ENCODE results near the gene GLIS1.

GLIS1 gene

GRCh38 chr1:53541761-53542550 lies 197.0 kb downstream of the GLIS1 start:
- peak; percentile 89 for DNase-seq

- DNase-seq: no peak
Measured at GRCh38 chr1:53541263-53541625, 197.7 kb downstream of the GLIS1 start.

GRCh38 chr1:53540604-53541262 lies 198.2 kb downstream of the GLIS1 start:
- no peak for DNase-seq

GRCh38 chr1:53539711-53540603 lies 199.0 kb downstream of the GLIS1 start:
- no peak for DNase-seq

DNA sequence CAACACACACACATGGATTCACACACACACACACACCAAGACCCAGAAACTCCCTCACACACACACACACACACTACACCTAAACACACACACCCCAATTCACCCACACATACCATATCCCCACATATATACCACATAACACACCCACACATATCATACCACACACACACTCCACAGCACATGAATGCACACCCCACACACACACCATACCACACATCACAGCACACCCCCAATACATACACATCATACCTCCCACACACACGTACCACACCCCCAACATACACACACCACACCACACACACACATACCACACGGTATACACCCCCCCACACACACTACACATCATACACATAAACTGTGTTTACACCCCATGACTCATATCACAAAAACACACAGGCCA lies 199.7 kb downstream of the GLIS1 start:
- no peak for DNase-seq

DNA sequence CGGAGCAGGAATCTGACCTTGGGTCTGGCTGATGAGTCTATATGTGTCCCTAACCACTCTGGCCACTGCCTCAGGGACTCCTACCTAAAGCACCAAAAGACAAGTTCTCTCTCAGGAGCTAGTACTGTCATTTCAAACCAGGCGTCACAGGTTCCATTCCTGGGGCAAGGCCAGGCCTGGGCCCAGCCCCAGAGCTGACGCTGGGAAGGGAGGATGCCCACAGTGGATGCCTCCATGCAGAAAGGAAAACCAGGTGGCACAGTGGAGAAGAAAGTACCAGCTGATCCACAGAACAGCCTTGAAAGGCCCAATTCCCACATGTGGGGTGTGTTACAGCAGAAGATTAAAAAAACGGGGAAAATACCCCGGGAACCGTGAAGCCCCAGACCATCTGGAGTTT lies 202.4 kb downstream of the GLIS1 start:
- DNase-seq: no peak

DNA sequence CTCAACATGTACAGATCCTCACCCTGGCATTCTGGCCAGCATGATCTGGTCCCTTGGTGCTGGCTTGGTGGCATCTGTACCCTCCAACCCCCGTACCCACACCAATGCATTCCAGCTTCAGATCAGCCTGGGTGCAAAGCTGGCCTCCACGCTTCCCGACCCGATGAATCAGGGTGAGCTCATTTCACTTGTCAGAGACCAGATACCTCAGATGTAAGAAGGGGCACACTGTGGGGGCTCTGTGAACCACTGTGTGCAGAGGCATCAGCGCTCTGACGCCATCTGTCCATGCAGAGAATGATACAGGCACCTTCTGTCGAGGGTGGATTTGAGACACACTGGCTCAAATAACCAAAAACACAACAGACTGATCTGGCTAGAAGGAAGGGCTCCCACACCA lies 203.1 kb downstream of the GLIS1 start:
- peak; percentile 48 for DNase-seq

DNA sequence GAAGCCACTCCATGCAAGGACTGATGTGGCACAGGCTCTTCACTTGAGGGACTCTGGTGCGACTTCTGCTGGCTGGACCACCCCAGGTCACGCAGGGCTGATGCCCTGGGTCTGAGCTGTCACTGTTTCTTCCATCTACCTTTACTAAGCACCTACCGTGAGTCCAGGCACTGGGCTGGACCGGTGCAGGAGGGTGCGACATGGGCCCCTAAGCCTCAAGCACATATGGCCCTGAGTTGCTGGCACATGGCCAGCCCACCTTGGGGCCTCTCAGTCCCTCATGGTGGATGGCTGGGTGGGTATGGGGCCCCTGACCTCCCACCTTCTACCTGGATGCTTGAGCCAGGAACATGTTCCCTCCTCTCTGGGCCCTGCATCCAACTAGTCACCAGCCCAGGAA lies 203.7 kb downstream of the GLIS1 start:
- no peak for DNase-seq

GRCh38 chr1:53532912-53533311 lies 206.1 kb downstream of the GLIS1 start:
- no peak for DNase-seq

GRCh38 chr1:53532377-53532776 lies 206.6 kb downstream of the GLIS1 start:
- DNase-seq: no peak

DNA sequence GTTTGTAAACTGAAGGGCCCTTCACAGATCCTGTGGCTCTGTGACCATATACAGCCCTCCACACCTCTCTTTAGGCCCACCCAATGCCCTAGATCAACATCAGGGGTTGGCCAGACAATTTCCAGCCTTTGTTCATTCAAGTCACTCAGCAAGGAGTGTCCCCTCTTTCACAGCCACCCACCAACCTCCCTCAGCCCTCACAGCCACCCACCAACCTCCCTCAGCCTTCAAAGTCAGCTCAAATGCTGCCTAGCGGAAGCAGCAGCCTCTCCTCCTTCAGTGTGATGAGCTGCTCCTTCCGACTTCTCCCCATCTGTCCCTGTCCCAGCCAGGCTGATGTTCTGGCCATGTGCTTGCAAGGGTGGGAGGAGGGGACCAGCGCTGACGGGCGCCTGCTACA lies 208.4 kb downstream of the GLIS1 start:
- DNase-seq: no peak

DNA sequence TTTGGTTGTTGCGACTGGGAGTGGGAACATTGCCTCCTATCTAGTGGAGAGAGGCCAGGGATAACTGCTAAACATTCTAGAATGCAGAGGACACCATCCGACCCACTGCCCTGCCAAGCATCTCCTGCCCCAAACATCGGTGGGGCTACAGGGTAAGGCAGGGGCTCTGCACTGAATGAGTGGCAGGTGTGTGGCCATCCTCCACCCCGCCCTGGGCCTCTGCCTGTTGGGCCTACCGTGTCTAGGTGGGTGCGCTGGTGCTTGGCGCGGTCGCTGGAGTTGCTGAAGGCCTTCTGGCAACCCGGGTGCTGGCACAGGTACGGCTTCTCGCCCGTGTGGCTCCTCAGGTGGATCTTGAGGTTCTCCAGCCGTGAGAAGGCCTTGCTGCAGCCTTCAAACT lies 209.4 kb downstream of the GLIS1 start:
- DNase-seq: no peak

DNA sequence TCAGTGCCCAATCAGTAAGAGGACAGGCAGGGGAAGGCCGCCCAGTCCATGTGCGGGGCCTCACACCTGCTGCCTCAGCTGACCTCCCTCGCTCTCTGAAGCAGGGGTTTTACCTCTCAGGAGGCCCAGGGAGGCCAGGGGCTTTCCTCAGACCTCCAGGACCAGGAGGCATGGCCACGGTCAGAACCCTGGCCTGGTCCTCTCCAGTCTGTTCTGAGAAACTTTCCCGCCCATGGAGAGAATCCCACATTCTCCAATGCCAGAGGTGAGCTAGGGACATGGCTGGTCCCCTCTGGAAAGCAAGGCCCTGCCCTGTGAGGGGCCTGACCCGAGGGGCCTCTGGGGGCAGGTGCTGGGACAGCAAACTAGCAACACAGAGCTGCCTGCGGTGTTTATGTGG lies 211.6 kb downstream of the GLIS1 start:
- DNase-seq: no peak

- DNase-seq: no peak
Measured at GRCh38 chr1:53526451-53527101, 212.4 kb downstream of the GLIS1 start.

- DNase-seq: no peak
Measured at GRCh38 chr1:53525595-53525994, 213.4 kb downstream of the GLIS1 start.

DNA sequence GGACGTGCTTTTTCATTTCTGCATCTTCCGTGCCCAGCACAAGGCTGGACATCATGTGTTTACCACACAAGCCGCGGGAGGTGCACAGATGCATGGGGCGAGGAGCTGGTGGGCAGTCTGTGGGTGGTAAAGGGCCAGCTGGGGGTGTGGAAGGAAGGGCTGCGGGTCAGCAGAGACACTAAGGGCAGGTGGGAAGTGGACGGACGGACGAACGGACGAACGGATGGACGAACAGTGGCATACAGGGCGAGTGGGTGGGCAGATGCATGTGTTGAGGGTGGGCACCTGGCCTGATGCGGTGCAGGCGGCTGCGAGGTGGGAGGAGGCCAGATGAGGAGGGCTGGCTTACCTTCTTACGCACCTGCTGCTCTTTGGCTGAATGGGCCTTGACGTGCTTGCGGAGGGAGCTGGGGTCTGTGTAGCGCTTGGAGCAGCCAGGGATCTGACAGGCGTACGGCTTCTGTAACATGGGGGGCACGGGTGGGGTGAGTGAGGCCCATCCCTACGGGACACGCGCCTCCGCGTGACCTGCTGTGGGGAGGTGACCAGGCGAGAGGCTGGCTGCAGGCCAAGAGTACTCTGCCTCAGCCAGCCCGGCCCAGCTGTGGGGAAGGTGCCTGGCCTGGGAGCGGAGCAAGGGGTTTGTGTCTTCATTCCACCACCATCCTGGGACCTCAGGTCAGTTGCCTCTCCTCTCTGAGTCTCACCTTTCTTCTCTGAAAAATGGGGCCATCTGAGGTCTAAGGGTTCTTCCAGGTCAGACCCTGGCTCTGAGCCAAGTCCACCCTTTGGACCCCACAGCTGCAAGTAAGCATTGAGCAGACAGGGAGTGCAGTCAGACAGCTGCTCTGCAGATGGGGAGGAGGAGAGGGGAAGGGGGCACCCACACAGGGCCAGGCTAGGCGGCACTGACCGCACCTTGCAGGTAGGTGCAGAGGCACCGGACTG lies 214.3 kb downstream of the GLIS1 start:
- no peak for DNase-seq

GRCh38 chr1:53521924-53522552 lies 216.9 kb downstream of the GLIS1 start:
- DNase-seq: peak; percentile 98

- no peak for DNase-seq
Measured at GRCh38 chr1:53520481-53520880, 218.5 kb downstream of the GLIS1 start.

GRCh38 chr1:53519421-53519820 lies 219.5 kb downstream of the GLIS1 start:
- no peak for DNase-seq

- no peak for DNase-seq
Measured at GRCh38 chr1:53518775-53519174, 220.2 kb downstream of the GLIS1 start.

DNA sequence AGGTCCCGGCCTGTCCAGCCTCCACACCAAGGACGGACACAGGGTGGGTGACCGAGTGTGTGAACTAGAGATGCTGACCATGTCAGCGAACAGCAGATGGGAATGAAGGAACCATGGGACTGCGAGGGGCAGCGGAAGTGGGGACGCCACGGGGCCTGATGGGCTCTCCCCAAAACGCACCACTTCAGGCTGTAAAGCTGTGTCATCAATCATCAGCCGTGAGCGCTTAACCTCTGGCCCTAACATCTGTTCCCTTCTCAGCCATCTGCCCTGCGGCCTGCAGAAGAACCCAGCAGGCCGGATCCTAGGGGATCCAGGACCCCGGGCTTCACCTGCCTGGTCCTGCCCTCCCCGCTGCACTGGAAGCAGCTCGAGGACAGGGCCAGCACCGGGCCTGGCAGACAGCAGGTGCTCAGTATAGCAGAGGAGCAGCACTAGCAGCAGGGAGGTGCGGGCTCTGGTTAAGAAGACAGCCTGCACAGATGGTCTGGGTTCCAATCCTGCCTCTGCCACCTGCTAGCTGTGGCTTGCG lies 221.1 kb downstream of the GLIS1 start:
- no peak for DNase-seq

All from NCI-H446 treated with DMSO at 0.1 percent for 48 hours (cell line).